CD14-positive monocyte (primary cell): Measurements from ENCODE around the gene AARS2. TPM values are rescaled to one million over a fixed set of nuclear protein-coding genes. Genes with fewer than 3 reads are reported as not detected.

ENCODE experiments used
- DNase-seq, 3 donors: peaks; one replicate each; pipeline ENCODE4 v3.0.0-alpha.2; 2011 to 2022
- H2AFZ ChIP-seq: 2 replicates; pipeline ENCODE4 v1.6.0; 2012; ENCODE audit warnings: mild to moderate bottlenecking, low read depth, low read length, inconsistent platforms; ENCODE audit not compliant: insufficient read depth, poor library complexity, severe bottlenecking
- H3K27ac ChIP-seq, 2 donors: 1 replicate in 1 of 2; 2 replicates in 1 of 2; pipeline ENCODE4 v1.5.1; 2012 to 2013; ENCODE audit warnings: low read length in 2 of 2, control low read depth in 1 of 2, inconsistent platforms in 1 of 2, low read depth in 1 of 2, mild to moderate bottlenecking in 1 of 2
- H3K27me3 ChIP-seq, 2 donors: one replicate each; pipeline versions ENCODE4 v1.6.0 to v1.6.1; 2011 to 2013; ENCODE audit warnings: low read length in 2 of 2; ENCODE audit not compliant: control insufficient read depth in 2 of 2, insufficient read depth in 2 of 2
- H3K36me3 ChIP-seq, 2 donors: replicated peaks in 1 of 2; 1 replicate in 1 of 2; 2 replicates in 1 of 2; pipeline versions ENCODE4 v1.5.1 to v1.6.1; 2012 to 2013; ENCODE audit warnings: low read length in 2 of 2, control low read depth in 1 of 2, inconsistent platforms in 1 of 2, mild to moderate bottlenecking in 1 of 2; ENCODE audit not compliant: insufficient read depth in 2 of 2, control insufficient read depth in 1 of 2
- H3K4me1 ChIP-seq, 2 donors: 1 replicate in 1 of 2; 2 replicates in 1 of 2; pipeline versions ENCODE4 v1.5.1 to v1.6.1; 2012 to 2013; ENCODE audit warnings: low read length in 2 of 2, control low read depth in 1 of 2, inconsistent platforms in 1 of 2, mild to moderate bottlenecking in 1 of 2, moderate library complexity in 1 of 2; ENCODE audit not compliant: insufficient read depth in 2 of 2, control insufficient read depth in 1 of 2
- H3K4me2 ChIP-seq: replicated peaks from 2 replicates; pipeline ENCODE3; 2012; ENCODE audit warnings: low read length, moderate library complexity, mild to moderate bottlenecking; ENCODE audit not compliant: poor library complexity, severe bottlenecking; ENCODE audit errors: extremely low read depth
- H3K4me3 ChIP-seq, 3 experiments: fragments of 200-600 bp in 1 of 3; sonication (generic) in 1 of 3; replicated peaks in 1 of 3; 1 replicate in 2 of 3; 2 replicates in 1 of 3; pipeline ENCODE4 v1.5.1; 2011 to 2013; ENCODE audit warnings: low read length in 3 of 3, mild to moderate bottlenecking in 3 of 3, control low read depth in 2 of 3, low read depth in 2 of 3, inconsistent platforms in 1 of 3, moderate library complexity in 1 of 3
- H3K79me2 ChIP-seq: 2 replicates; pipeline ENCODE4 v1.6.0; 2012; ENCODE audit warnings: mild to moderate bottlenecking, control low read depth, inconsistent platforms, low read length, moderate library complexity; ENCODE audit not compliant: insufficient read depth
- H3K9ac ChIP-seq: 2 replicates; pipeline ENCODE4 v1.6.0; 2017; ENCODE audit warnings: low read length, mild to moderate bottlenecking; ENCODE audit not compliant: insufficient read depth, poor library complexity, severe bottlenecking
- H3K9me3 ChIP-seq, 2 donors: replicated peaks in 1 of 2; 1 replicate in 1 of 2; 2 replicates in 1 of 2; pipeline versions ENCODE4 v1.5.1 to v1.6.1; 2012 to 2013; ENCODE audit warnings: low read length in 2 of 2, control low read depth in 1 of 2; ENCODE audit not compliant: control insufficient read depth in 1 of 2, insufficient read depth in 1 of 2
- H4K20me1 ChIP-seq: 2 replicates; pipeline ENCODE4 v1.6.0; 2012; ENCODE audit warnings: mild to moderate bottlenecking, low read length, control low read depth, moderate library complexity; ENCODE audit not compliant: insufficient read depth
- H3K27ac Mint-ChIP-seq, 7 donors: one replicate each; pipeline ENCODE4 v1.8.0; 2020; ENCODE audit warnings: mild to moderate bottlenecking in 7 of 7, mixed read lengths in 7 of 7, moderate library complexity in 6 of 7, inconsistent platforms in 2 of 7
- H3K27me3 Mint-ChIP-seq, 3 donors: one replicate each; pipeline ENCODE4 v1.8.0; 2021 to 2022; ENCODE audit warnings: low read depth in 3 of 3, mild to moderate bottlenecking in 3 of 3, mixed read lengths in 3 of 3, moderate library complexity in 3 of 3, inconsistent platforms in 1 of 3
- H3K36me3 Mint-ChIP-seq, 2 donors: one replicate each; pipeline ENCODE4 v1.8.0; 2020; ENCODE audit warnings: mixed read lengths in 2 of 2, inconsistent platforms in 1 of 2, mild to moderate bottlenecking in 1 of 2
- H3K4me1 Mint-ChIP-seq: one replicate; pipeline ENCODE4 v1.8.0; 2020; ENCODE audit warnings: mild to moderate bottlenecking, mixed read lengths
- H3K4me3 Mint-ChIP-seq, 2 donors: one replicate each; pipeline ENCODE4 v1.8.0; 2020; ENCODE audit warnings: mild to moderate bottlenecking in 2 of 2, mixed read lengths in 2 of 2, moderate library complexity in 1 of 2
- H3K9me3 Mint-ChIP-seq, 7 donors: one replicate each; pipeline ENCODE4 v1.8.0; 2020 to 2022; ENCODE audit warnings: mixed read lengths in 7 of 7, mild to moderate bottlenecking in 6 of 7, moderate library complexity in 6 of 7, inconsistent platforms in 2 of 7
- WGBS: methylation state at CpG from one replicate; pipeline ENCODE4 v1.1.5; 2013; ENCODE audit warnings: missing lambda C conversion rate; ENCODE audit not compliant: insufficient coverage; 5-methylcytosine and 5-hydroxymethylcytosine counted together
- intact Hi-C, 2 donors: fragments of 100-400 bp; cut with micrococcal nuclease; formaldehyde crosslinking; loops; one replicate each; pipeline versions ENCODE4 v1.15.0 to v1.15.1; 2023
- polyA plus RNA-seq, 3 donors: library from polyadenylated mRNA; depleted of rRNA in 1 of 3; unstranded in 2 of 3; stranded (reverse) in 1 of 3; fragments of 300-500 nt in 2 of 3; fragments of >200 nt in 1 of 3; fragmentation: Illumina TruSeq in 2 of 3; gene quantifications; 1 replicate in 2 of 3; 2 replicates in 1 of 3; pipeline ENCODE4 v1.2.3, GENCODE V29; 2012 to 2021
- TF ChIP-seq, protein P1 (sequence below): fragments of 200-600 bp; IDR thresholded peaks from one replicate; pipeline ENCODE4 v1.8.0; 2022; ENCODE audit warnings: antibody characterized with exemption, mild to moderate bottlenecking

Gene AARS2
- polyA plus RNA-seq, 3 donors: 1.8 to 4.5 (median 3.2) TPM

DNA sequence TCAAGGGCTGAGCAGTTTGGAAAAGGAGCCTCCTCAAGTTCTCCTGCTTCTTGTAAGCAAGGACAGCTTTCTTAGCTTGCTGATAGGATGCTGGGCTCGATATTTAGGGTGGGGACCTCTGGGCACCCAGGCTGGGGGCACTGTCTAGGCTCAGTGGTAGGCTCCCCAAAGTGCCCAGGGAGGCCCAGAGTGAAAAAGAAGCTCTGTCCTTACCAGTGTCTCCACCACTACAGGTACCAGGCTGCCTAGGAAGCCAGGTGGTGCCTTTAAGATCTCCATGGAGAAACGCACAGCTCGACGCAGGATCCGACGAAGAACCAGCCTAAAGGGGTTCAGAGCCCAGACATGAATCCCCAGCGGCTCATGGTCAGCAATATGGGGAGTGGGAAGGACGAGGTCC, 6.4 kb downstream of the AARS2 start:
- TF ChIP-seq, protein P1, sequence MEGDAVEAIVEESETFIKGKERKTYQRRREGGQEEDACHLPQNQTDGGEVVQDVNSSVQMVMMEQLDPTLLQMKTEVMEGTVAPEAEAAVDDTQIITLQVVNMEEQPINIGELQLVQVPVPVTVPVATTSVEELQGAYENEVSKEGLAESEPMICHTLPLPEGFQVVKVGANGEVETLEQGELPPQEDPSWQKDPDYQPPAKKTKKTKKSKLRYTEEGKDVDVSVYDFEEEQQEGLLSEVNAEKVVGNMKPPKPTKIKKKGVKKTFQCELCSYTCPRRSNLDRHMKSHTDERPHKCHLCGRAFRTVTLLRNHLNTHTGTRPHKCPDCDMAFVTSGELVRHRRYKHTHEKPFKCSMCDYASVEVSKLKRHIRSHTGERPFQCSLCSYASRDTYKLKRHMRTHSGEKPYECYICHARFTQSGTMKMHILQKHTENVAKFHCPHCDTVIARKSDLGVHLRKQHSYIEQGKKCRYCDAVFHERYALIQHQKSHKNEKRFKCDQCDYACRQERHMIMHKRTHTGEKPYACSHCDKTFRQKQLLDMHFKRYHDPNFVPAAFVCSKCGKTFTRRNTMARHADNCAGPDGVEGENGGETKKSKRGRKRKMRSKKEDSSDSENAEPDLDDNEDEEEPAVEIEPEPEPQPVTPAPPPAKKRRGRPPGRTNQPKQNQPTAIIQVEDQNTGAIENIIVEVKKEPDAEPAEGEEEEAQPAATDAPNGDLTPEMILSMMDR: no peak
- H3K4me3 ChIP-seq: no peak overlapping the region
- no peak overlapping the region for H3K4me2 ChIP-seq
- H3K27ac Mint-ChIP-seq: peak overlapping the region in 1 of 7 donors; percentile 12
- H4K20me1 ChIP-seq: no peaks in the 10 kb centered on the region
- no peak overlapping the region for H3K9ac ChIP-seq
- peaks cover 84 to 98% of the 10 kb centered on the region in 2 donors for H3K36me3 ChIP-seq
- H3K4me1 ChIP-seq: no peaks in the 10 kb centered on the region
- no peak for DNase-seq
- H3K79me2 ChIP-seq: peaks cover 3% of the 10 kb centered on the region
- H3K36me3 Mint-ChIP-seq: peaks cover 76 to 94% of the 10 kb centered on the region in 2 donors
- no peak overlapping the region for H2AFZ ChIP-seq
- no peaks in the 10 kb centered on the region for H3K27me3 Mint-ChIP-seq
- WGBS: 100% methylated on average over 1 of the region's 8 CpGs
- H3K9me3 Mint-ChIP-seq: no peaks in the 10 kb centered on the region
- intact Hi-C loops: no loop called here
- H3K4me3 Mint-ChIP-seq: no peak overlapping the region
- no peaks in the 10 kb centered on the region for H3K9me3 ChIP-seq
- H3K27ac ChIP-seq: no peak overlapping the region
- H3K27me3 ChIP-seq: no peaks in the 10 kb centered on the region
- peaks cover 7% of the 10 kb centered on the region for H3K4me1 Mint-ChIP-seq

DNA sequence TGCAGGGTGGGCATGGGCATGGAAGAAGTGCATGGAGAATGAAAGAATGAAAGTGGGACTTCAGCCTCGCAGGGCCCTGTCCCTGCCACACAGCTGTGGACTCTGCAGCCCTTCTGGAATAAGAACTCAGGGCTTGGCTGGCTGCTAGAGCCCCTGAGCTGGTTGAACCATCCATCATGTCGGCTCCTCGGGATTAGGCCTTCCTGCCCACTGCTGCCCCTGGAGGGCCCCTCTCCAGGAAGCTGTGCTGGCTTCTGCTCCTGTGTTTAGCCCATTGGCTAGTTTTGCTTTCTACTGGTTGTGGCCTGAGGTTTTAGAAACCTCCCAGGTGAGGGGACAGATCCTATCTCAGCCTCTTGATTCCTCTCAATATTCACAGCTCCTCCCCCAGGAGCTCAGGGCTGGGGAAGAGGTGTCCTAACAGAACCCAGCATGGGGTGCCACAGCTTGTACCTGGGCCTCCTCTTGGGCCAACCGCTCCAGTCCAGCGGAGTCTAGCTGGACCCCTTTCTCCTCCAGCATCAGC, 7.9 kb downstream of the AARS2 start:
- Mint-ChIP-seq H3K4me1 (peaks cover 6% of the 10 kb centered on the region), H3K9me3 (no peaks in the 10 kb centered on the region), H3K27ac (peak overlapping the region in 2 of 7 donors; percentile 9 to 52), H3K4me3 (no peak overlapping the region), H3K36me3 (peaks cover 76 to 97% of the 10 kb centered on the region in 2 donors), H3K27me3 (peaks cover 0 to 2% (median 0%) of the 10 kb centered on the region in 3 donors)
- TF ChIP-seq, protein P1: no peak
- Histone ChIP-seq H2AFZ (no peak overlapping the region), H4K20me1 (no peaks in the 10 kb centered on the region), H3K4me3 (no peak overlapping the region), H3K9me3 (no peaks in the 10 kb centered on the region), H3K27ac (no peak overlapping the region), H3K4me1 (no peaks in the 10 kb centered on the region), H3K9ac (no peak overlapping the region), H3K27me3 (no peaks in the 10 kb centered on the region), H3K36me3 (peaks cover 86 to 98% of the 10 kb centered on the region in 2 donors), H3K4me2 (no peak overlapping the region), H3K79me2 (no peaks in the 10 kb centered on the region)
- intact Hi-C loops: no loop called here
- 91% methylated on average over 3 of the region's 5 CpGs for WGBS
- DNase-seq: no peak
